GM23248 (cell line): Measurements from ENCODE around the gene WDR46. TPM values are rescaled to one million over a fixed set of nuclear protein-coding genes. Genes with fewer than 3 reads are reported as not detected.

Source experiments
- DNase-seq: peaks from one replicate; pipeline ENCODE4 v3.0.0-alpha.2; 2015
- H2AFZ ChIP-seq: fragments of 200-600 bp; sonication (generic); 2 replicates; pipeline ENCODE4 v1.6.1; 2016; ENCODE audit warnings: antibody characterized with exemption
- H3F3A ChIP-seq: fragments of 200-600 bp; sonication (generic); 2 replicates; pipeline ENCODE4 v1.6.1; 2016; ENCODE audit warnings: mild to moderate bottlenecking, antibody characterized with exemption, mixed run types; ENCODE audit not compliant: insufficient read depth
- H3K27ac ChIP-seq: fragments of 200-600 bp; sonication (generic); 2 replicates; pipeline ENCODE4 v1.5.1; 2016; ENCODE audit warnings: mild to moderate bottlenecking
- H3K27me3 ChIP-seq: fragments of 200-600 bp; sonication (generic); replicated peaks from 2 replicates; pipeline ENCODE4 v1.6.1; 2016; ENCODE audit warnings: mild to moderate bottlenecking; ENCODE audit not compliant: insufficient read depth
- H3K36me3 ChIP-seq: fragments of 200-600 bp; sonication (generic); 2 replicates; pipeline ENCODE4 v1.6.1; 2016; ENCODE audit warnings: low read depth, mild to moderate bottlenecking
- H3K4me1 ChIP-seq: fragments of 200-600 bp; sonication (generic); 2 replicates; pipeline ENCODE4 v1.6.1; 2016; ENCODE audit warnings: mild to moderate bottlenecking; ENCODE audit not compliant: insufficient read depth
- H3K4me2 ChIP-seq: fragments of 200-600 bp; sonication (generic); one replicate; pipeline ENCODE4 v1.6.1; 2016; ENCODE audit warnings: mild to moderate bottlenecking; ENCODE audit not compliant: unreplicated experiment
- H3K4me3 ChIP-seq: fragments of 200-600 bp; sonication (generic); 2 replicates; pipeline ENCODE4 v1.5.1; 2016; ENCODE audit warnings: mild to moderate bottlenecking
- H3K79me2 ChIP-seq: fragments of 200-600 bp; sonication (generic); 2 replicates; pipeline ENCODE4 v1.6.1; 2016; ENCODE audit warnings: mild to moderate bottlenecking; ENCODE audit not compliant: insufficient read depth
- H3K9ac ChIP-seq: fragments of 200-600 bp; sonication (generic); 2 replicates; pipeline ENCODE4 v1.6.1; 2016; ENCODE audit warnings: mild to moderate bottlenecking
- H3K9me2 ChIP-seq: fragments of 200-600 bp; sonication (generic); 2 replicates; pipeline ENCODE4 v1.6.1; 2016; ENCODE audit warnings: mixed run types, mild to moderate bottlenecking, moderate library complexity; ENCODE audit not compliant: insufficient read depth
- H3K9me3 ChIP-seq: fragments of 200-600 bp; sonication (generic); one replicate; pipeline ENCODE4 v1.6.1; 2017; ENCODE audit warnings: low read depth
- H4K20me1 ChIP-seq: fragments of 200-600 bp; sonication (generic); 2 replicates; pipeline ENCODE4 v1.6.0; 2016; ENCODE audit not compliant: insufficient read depth
- EZH2 ChIP-seq: fragments of 200-600 bp; sonication (generic); IDR thresholded peaks from 2 replicates; pipeline ENCODE4 v1.6.1; 2018; ENCODE audit warnings: antibody characterized with exemption, mild to moderate bottlenecking; ENCODE audit not compliant: insufficient read depth, poor library complexity, severe bottlenecking
- EZH2phosphoT487 ChIP-seq: fragments of 200-600 bp; sonication (generic); IDR thresholded peaks from 2 replicates; pipeline ENCODE4 v1.6.1; 2018; ENCODE audit warnings: antibody characterized with exemption, moderate library complexity, mild to moderate bottlenecking, low read depth; ENCODE audit not compliant: insufficient read depth
- WGBS, 2 experiments: methylation state at CpG; one replicate each; pipeline ENCODE4 v1.1.6; 2015 to 2017; ENCODE audit warnings: low lambda C conversion rate in 2 of 2, low coverage in 1 of 2; ENCODE audit errors: missing lambda C conversion rate in 2 of 2; 5-methylcytosine and 5-hydroxymethylcytosine counted together
- in situ Hi-C: fragments of 300-500 bp; cut with MboI; formaldehyde crosslinking; loops from 2 replicates; pipeline ENCODE4 v1.15.0; 2020
- polyA plus RNA-seq: library from polyadenylated mRNA; unstranded; fragments of >200 nt; fragmentation: Nextera tagmentation; extraction: Ambion mirVana; gene quantifications from 2 replicates; pipeline ENCODE4 v1.2.1, GENCODE V29; 2016
- total RNA-seq: library from RNA; depleted of rRNA; stranded (reverse); fragments of >200 nt; shearing (Covaris generic); gene quantifications from 2 replicates; pipeline ENCODE4 v1.2.3, GENCODE V29; 2014

The WDR46 gene
- total and polyA plus RNA-seq, 2 experiments from 2014 or later = 64.4 to 79.4 TPM

- Histone ChIP-seq H3K27me3 (no peaks in the 10 kb centered on the region), H4K20me1 (no peaks in the 10 kb centered on the region), H3K36me3 (peaks cover under 1% of the 10 kb centered on the region; the same call in 1 of the 2 replicates), H3K9me2 (no peaks in the 10 kb centered on the region), H3F3A (peaks cover 13% of the 10 kb centered on the region), H3K79me2 (peaks cover 29% of the 10 kb centered on the region), H3K27ac (peak overlapping the region; percentile 97), H2AFZ (peak overlapping the region; percentile 62), H3K9me3 (no peaks in the 10 kb centered on the region), H3K4me3 (peak overlapping the region; percentile 96), H3K4me2 (peak overlapping the region; percentile 92), H3K9ac (peak overlapping the region; percentile 95), H3K4me1 (peaks cover 10% of the 10 kb centered on the region; the same call in 1 of the 2 replicates)
- peak; percentile 89 for DNase-seq
- WGBS, 2 experiments = 0 to 2% methylated on average over 22 to 42 of the region's 42 CpGs
- in situ Hi-C loops = no loop called here
- no peak for TF ChIP-seq EZH2
- no peak for TF ChIP-seq EZH2phosphoT487
Observed at GRCh38 chr6:33297956-33298772, 9.1 kb upstream of the WDR46 start.

GRCh38 chr6:33297406-33297955 lies 8.4 kb upstream of the WDR46 start:
- Histone ChIP-seq H3K9ac (peak overlapping the region; percentile 95), H2AFZ (peak overlapping the region; percentile 45; the same call in 1 of the 2 replicates), H4K20me1 (no peaks in the 10 kb centered on the region), H3K27ac (peak overlapping the region; percentile 97), H3K36me3 (no peaks in the 10 kb centered on the region), H3K4me1 (peaks cover 10% of the 10 kb centered on the region; the same call in 1 of the 2 replicates), H3K9me2 (no peaks in the 10 kb centered on the region), H3K79me2 (peaks cover 23% of the 10 kb centered on the region), H3F3A (peaks cover 13% of the 10 kb centered on the region), H3K9me3 (no peaks in the 10 kb centered on the region), H3K4me3 (peak overlapping the region; percentile 96), H3K27me3 (no peaks in the 10 kb centered on the region), H3K4me2 (peak overlapping the region; percentile 83)
- no peak for TF ChIP-seq EZH2
- TF ChIP-seq EZH2phosphoT487 = no peak
- DNase-seq = no peak
- in situ Hi-C loops = no loop called here
- WGBS, 2 experiments = 24 to 40% methylated on average over 11 to 16 of the region's 16 CpGs

- peaks cover 10% of the 10 kb centered on the region; the same call in 1 of the 2 replicates for H3K4me1 ChIP-seq
- no peaks in the 10 kb centered on the region for H3K27me3 ChIP-seq
- peaks cover 17% of the 10 kb centered on the region for H3K79me2 ChIP-seq
- H3F3A ChIP-seq = peaks cover 13% of the 10 kb centered on the region
- H3K9me3 ChIP-seq = no peaks in the 10 kb centered on the region
- DNase-seq = no peak
- H3K27ac ChIP-seq = no peak overlapping the region
- H3K9me2 ChIP-seq = no peaks in the 10 kb centered on the region
- H4K20me1 ChIP-seq = no peaks in the 10 kb centered on the region
- H2AFZ ChIP-seq = no peak overlapping the region
- no peak for TF ChIP-seq EZH2
- TF ChIP-seq EZH2phosphoT487 = no peak
- WGBS, 2 experiments = 79 to 88% methylated on average over 8 to 12 of the region's 12 CpGs
- H3K36me3 ChIP-seq = no peaks in the 10 kb centered on the region; the same call in 1 of the 2 replicates
- H3K9ac ChIP-seq = peak overlapping the region; percentile 95
- in situ Hi-C loops = no loop called here
- H3K4me2 ChIP-seq = peak overlapping the region; percentile 83
- H3K4me3 ChIP-seq = peak overlapping the region; percentile 96; the same call in 1 of the 2 replicates
Observed at GRCh38 chr6:33296797-33297405, 7.9 kb upstream of the WDR46 start.

GRCh38 chr6:33295621-33296369 lies 6.8 kb upstream of the WDR46 start:
- no peak for TF ChIP-seq EZH2phosphoT487
- TF ChIP-seq EZH2 = no peak
- in situ Hi-C loops = no loop called here
- Histone ChIP-seq H3K9me3 (no peaks in the 10 kb centered on the region), H3K79me2 (peaks cover 15% of the 10 kb centered on the region), H3K9me2 (no peaks in the 10 kb centered on the region), H3K27me3 (no peaks in the 10 kb centered on the region), H3K4me2 (no peak overlapping the region), H3K4me3 (no peak overlapping the region), H2AFZ (no peak overlapping the region), H4K20me1 (no peaks in the 10 kb centered on the region), H3F3A (peaks cover 2% of the 10 kb centered on the region), H3K27ac (no peak overlapping the region), H3K36me3 (no peaks in the 10 kb centered on the region; the same call in 1 of the 2 replicates), H3K4me1 (peaks cover under 1% of the 10 kb centered on the region; the same call in 1 of the 2 replicates), H3K9ac (no peak overlapping the region)
- 83 to 94% methylated on average over 5 to 15 of the region's 15 CpGs for WGBS, 2 experiments
- no peak for DNase-seq
